ENCODE results near the gene EPB41L3. TPM values are rescaled to one million over a fixed set of nuclear protein-coding genes. Genes with fewer than 3 reads are reported as not detected.

The EPB41L3 gene
- total RNA-seq, 1 experiment from 2014 or later: 0.34 TPM

GRCh38 chr18:5350636-5351035 is 193.2 kb downstream of the EPB41L3 start (continued):
- TF ChIP-seq POLR2AphosphoS5 (IDR thresholded peaks at IDR 0.05; ENCODE audit: low read depth, low read length): no peak
- no peak for TF ChIP-seq TCF7L2 (IDR thresholded peaks at IDR 0.05; ENCODE audit: borderline replicate concordance, extremely low read depth, insufficient read depth, insufficient read length)
- TF ChIP-seq ZBTB33 (IDR thresholded peaks at IDR 0.05; ENCODE audit: extremely low read depth, insufficient replicate concordance, low read length): no peak
- TF ChIP-seq RAD21 (IDR thresholded peaks at IDR 0.05; ENCODE audit: low read depth): no peak
- TF ChIP-seq YY1 (IDR thresholded peaks at IDR 0.05; ENCODE audit: extremely low read depth, insufficient replicate concordance, low read depth, low read length): no peak
- TF ChIP-seq ZNF274 (IDR thresholded peaks at IDR 0.05; ENCODE audit: low read depth, low read length): no peak

Other genes starting within 250 kb of the EPB41L3 start
- gene ZBTB14, start 248.3 kb downstream of the EPB41L3 start, total RNA-seq (2021; ENCODE audit: unreplicated experiment): 8.2 TPM

Measured in HCT116 (cell line).